SK-N-SH (cell line): Measurements from ENCODE around the gene SCN11A. TPM values are rescaled to one million over a fixed set of nuclear protein-coding genes. Genes with fewer than 3 reads are reported as not detected.

Source experiments
- CTCF ChIA-PET: fragments of 300-600, 350-600 bp; formaldehyde crosslinking; extraction: SDS; loops from one replicate; lab custom pipeline; 2021; lab: Yijun Ruan, JAX
- POLR2A ChIA-PET: fragments of 350-600 bp; sonication (Branson Sonifier 250); formaldehyde crosslinking; extraction: SDS; loops from one replicate; lab custom pipeline; 2020; ENCODE audit warnings: antibody characterized with exemption, inconsistent platforms; lab: Yijun Ruan, JAX
- DNase-seq: peaks from one replicate; pipeline ENCODE4 v3.0.0; 2012
- H2AFZ ChIP-seq: fragments of 200-600 bp; sonication (generic); 2 replicates; pipeline ENCODE4 v1.8.1; 2016; ENCODE audit warnings: antibody characterized with exemption, mild to moderate bottlenecking, low read depth
- H3F3A ChIP-seq: fragments of 200-600 bp; sonication (generic); replicated peaks from 2 replicates; pipeline ENCODE3; 2016; ENCODE audit warnings: antibody characterized with exemption, mild to moderate bottlenecking; ENCODE audit not compliant: insufficient read depth
- H3K27ac ChIP-seq, 2 experiments: fragments of 200-500 bp in 1 of 2; fragments of 200-600 bp in 1 of 2; sonication (Bioruptor generic) in 1 of 2; sonication (generic), shearing (Covaris generic) in 1 of 2; 2 replicates each; pipeline versions ENCODE4 v1.5.1 to v1.6.1; 2014 to 2016; ENCODE audit warnings: low read depth in 2 of 2, inconsistent platforms in 1 of 2, low read length in 1 of 2, mild to moderate bottlenecking in 1 of 2, mixed read lengths in 1 of 2
- H3K27me3 ChIP-seq: fragments of 200-600 bp; sonication (generic), shearing (Covaris generic); 2 replicates; pipeline ENCODE4 v1.6.1; 2016; ENCODE audit warnings: mixed run types; ENCODE audit not compliant: insufficient read depth
- H3K36me3 ChIP-seq, 2 experiments: fragments of 200-500 bp in 1 of 2; fragments of 200-600 bp in 1 of 2; sonication (Bioruptor generic) in 1 of 2; sonication (generic) in 1 of 2; replicated peaks in 1 of 2; 2 replicates each; pipeline versions ENCODE3 to v1.5.1; 2014 to 2016; ENCODE audit warnings: low read length in 1 of 2, mild to moderate bottlenecking in 1 of 2; ENCODE audit not compliant: insufficient read depth in 2 of 2, control insufficient read depth in 1 of 2
- H3K4me1 ChIP-seq, 2 experiments: fragments of 200-500 bp in 1 of 2; fragments of 200-600 bp in 1 of 2; sonication (Bioruptor generic) in 1 of 2; sonication (generic), shearing (Covaris generic) in 1 of 2; 2 replicates each; pipeline versions ENCODE4 v1.5.1 to v1.6.1; 2014 to 2016; ENCODE audit warnings: low read depth in 1 of 2, low read length in 1 of 2, mixed run types in 1 of 2; ENCODE audit not compliant: insufficient read depth in 2 of 2, control insufficient read depth in 1 of 2
- H3K4me2 ChIP-seq: fragments of 200-600 bp; sonication (generic), shearing (Covaris generic); 2 replicates; pipeline ENCODE4 v1.6.1; 2017; ENCODE audit warnings: mixed run types
- H3K4me3 ChIP-seq, 2 experiments: fragments of 200-500 bp in 1 of 2; fragments of 200-600 bp in 1 of 2; sonication (Bioruptor generic) in 1 of 2; sonication (generic), shearing (Covaris generic) in 1 of 2; 2 replicates each; pipeline versions ENCODE4 v1.5.1 to v1.8.1; 2014 to 2016; ENCODE audit warnings: low read depth in 2 of 2, inconsistent platforms in 1 of 2, low read length in 1 of 2, mild to moderate bottlenecking in 1 of 2, mixed read lengths in 1 of 2, moderate library complexity in 1 of 2
- H3K79me2 ChIP-seq: fragments of 200-600 bp; sonication (generic); 2 replicates; pipeline ENCODE4 v1.8.1; 2017; ENCODE audit warnings: mild to moderate bottlenecking; ENCODE audit not compliant: insufficient read depth
- H3K9ac ChIP-seq: fragments of 200-600 bp; sonication (generic); 2 replicates; pipeline ENCODE4 v1.6.1; 2017; ENCODE audit warnings: mixed run types
- H3K9me2 ChIP-seq: fragments of 200-600 bp; sonication (generic); 2 replicates; pipeline ENCODE4 v1.6.1; 2017; ENCODE audit warnings: mixed run types
- H3K9me3 ChIP-seq: fragments of 200-600 bp; sonication (generic); 2 replicates; pipeline ENCODE4 v1.6.1; 2017; ENCODE audit warnings: mixed run types, mild to moderate bottlenecking, moderate library complexity
- H4K20me1 ChIP-seq: fragments of 200-600 bp; sonication (generic); 2 replicates; pipeline ENCODE4 v1.6.1; 2017; ENCODE audit warnings: mild to moderate bottlenecking, mixed run types; ENCODE audit not compliant: insufficient read depth
- CHD2 ChIP-seq: fragments of 150-350 bp; IDR thresholded peaks from 2 replicates; pipeline ENCODE4 v1.6.1; 2018; ENCODE audit warnings: low read length; ENCODE audit not compliant: partially characterized antibody
- ELF1 ChIP-seq: IDR thresholded peaks from 2 replicates; pipeline ENCODE4 v1.4.0; 2012
- EZH2phosphoT487 ChIP-seq: fragments of 200-600 bp; sonication (generic); IDR thresholded peaks from 2 replicates; pipeline ENCODE4 v1.6.1; 2017; ENCODE audit warnings: low read depth, mixed run types, mild to moderate bottlenecking, antibody characterized with exemption, moderate library complexity, borderline replicate concordance
- FOSL2 ChIP-seq: IDR thresholded peaks from 2 replicates; pipeline ENCODE4 v1.4.0; 2012; ENCODE audit warnings: low read depth, mild to moderate bottlenecking, moderate library complexity, borderline replicate concordance
- FOXJ3 ChIP-seq: sonication (generic); formaldehyde crosslinking; IDR thresholded peaks from 2 replicates; pipeline ENCODE4 v1.5.1; 2020; ENCODE audit warnings: mild to moderate bottlenecking, missing genetic modification reagents
- MAX ChIP-seq: IDR thresholded peaks from 2 replicates; pipeline ENCODE4 v1.4.0; 2012; ENCODE audit warnings: low read depth
- MEF2A ChIP-seq: IDR thresholded peaks from 2 replicates; pipeline ENCODE4 v1.4.0; 2012; ENCODE audit warnings: low read depth, borderline replicate concordance
- RFX5 ChIP-seq: IDR thresholded peaks from 2 replicates; pipeline ENCODE4 v1.6.1; 2012; ENCODE audit warnings: mild to moderate bottlenecking, improper control_type of control experiment, low read length
- RXRA ChIP-seq: IDR thresholded peaks from 2 replicates; pipeline ENCODE4 v1.4.0; 2012; ENCODE audit warnings: low read depth, mild to moderate bottlenecking, borderline replicate concordance
- SIN3A ChIP-seq: IDR thresholded peaks from 2 replicates; pipeline ENCODE4 v1.6.1; 2012; ENCODE audit warnings: low read depth, mild to moderate bottlenecking, low read length, moderate library complexity, borderline replicate concordance
- TAF1 ChIP-seq: IDR thresholded peaks from 2 replicates; pipeline ENCODE4 v1.6.1; 2012; ENCODE audit warnings: low read depth, mild to moderate bottlenecking, low read length, moderate library complexity, borderline replicate concordance
- USF1 ChIP-seq: IDR thresholded peaks from 2 replicates; pipeline ENCODE4 v1.4.0; 2012; ENCODE audit warnings: low read depth, borderline replicate concordance
- YY1 ChIP-seq: IDR thresholded peaks from 2 replicates; pipeline ENCODE4 v1.4.0; 2012; ENCODE audit warnings: low read depth, mild to moderate bottlenecking
- WGBS: methylation state at CpG from one replicate; pipeline ENCODE4 v1.1.6; 2017; ENCODE audit warnings: low lambda C conversion rate; 5-methylcytosine and 5-hydroxymethylcytosine counted together
- polyA plus RNA-seq, 3 experiments: library from polyadenylated mRNA; depleted of rRNA; stranded (reverse); fragments of >200 nt; gene quantifications; 2 replicates each; pipeline ENCODE4 v1.2.3, GENCODE V29; 2012

Gene SCN11A
- polyA plus RNA-seq, 1 of the 3 experiments (the other 2 are of a cell fraction), result 0.02 TPM

GRCh38 chr3:39096775-39097174, 45.0 kb upstream of the SCN11A start:
- H4K20me1 ChIP-seq, result peaks cover 13% of the 10 kb centered on the region
- no peak overlapping the region for H3K9ac ChIP-seq
- ChIA-PET CTCF (interaction anchor here (0.7 to 1.5 kb wide), 3 partner anchors 9 to 195 kb away, joined by 3 to 7 read pairs (median 4); no protein-coding TSS in a partner anchor), POLR2A (no interaction called here)
- H3F3A ChIP-seq, result peaks cover 2% of the 10 kb centered on the region
- no peaks in the 10 kb centered on the region for H3K27me3 ChIP-seq
- peaks cover 44 to 81% of the 10 kb centered on the region in 2 experiments for H3K36me3 ChIP-seq
- H3K27ac ChIP-seq, result no peak overlapping the region
- no peak for DNase-seq
- no peaks in the 10 kb centered on the region for H3K9me2 ChIP-seq
- TF ChIP-seq MAX, result no peak
- 0 out of 2 replicates have a peak, but pooled peaks have one; percentile 23 for TF ChIP-seq ELF1
- H3K4me1 ChIP-seq, result no peaks in the 10 kb centered on the region; a peak in 1 of 4 replicates
- H3K4me2 ChIP-seq, result no peak overlapping the region
- peaks cover 6% of the 10 kb centered on the region; the same call in 1 of the 2 replicates for H3K79me2 ChIP-seq
- H3K9me3 ChIP-seq, result no peaks in the 10 kb centered on the region
- no peak overlapping the region for H3K4me3 ChIP-seq
- WGBS, result 61% methylated on average over 3 of the region's 3 CpGs
- no peak overlapping the region for H2AFZ ChIP-seq

GRCh38 chr3:39095778-39096177, 44.0 kb upstream of the SCN11A start:
- H4K20me1 ChIP-seq, result peaks cover 3% of the 10 kb centered on the region
- H3K9me2 ChIP-seq, result no peaks in the 10 kb centered on the region
- ChIA-PET CTCF (interaction anchor here (1.5 kb wide), 2 partner anchors 192 to 196 kb away, joined by 4 to 7 read pairs; no protein-coding TSS in a partner anchor), POLR2A (no interaction called here)
- H3K9ac ChIP-seq, result no peak overlapping the region
- H3K4me1 ChIP-seq, result no peaks in the 10 kb centered on the region; a peak in 1 of 4 replicates
- H3K79me2 ChIP-seq, result peaks cover 2% of the 10 kb centered on the region; the same call in 1 of the 2 replicates
- no peak for DNase-seq
- no peak overlapping the region for H3K4me3 ChIP-seq
- H3K9me3 ChIP-seq, result no peaks in the 10 kb centered on the region
- TF ChIP-seq USF1 (no peak), RXRA (no peak), CHD2 (no peak), FOXJ3 (CRISPR knock-in tag) (no peak), YY1 (no peak), MEF2A (no peak), EZH2phosphoT487 (no peak), RFX5 (no peak), TAF1 (no peak), SIN3A (no peak), FOSL2 (no peak)
- H3F3A ChIP-seq, result no peaks in the 10 kb centered on the region
- 77% methylated on average over 3 of the region's 3 CpGs for whole genome bisulfite sequencing
- no peak overlapping the region for H3K4me2 ChIP-seq
- H3K36me3 ChIP-seq, result peaks cover 53 to 88% of the 10 kb centered on the region in 2 experiments
- H3K27ac ChIP-seq, result no peak overlapping the region
- no peaks in the 10 kb centered on the region for H3K27me3 ChIP-seq
- H2AFZ ChIP-seq, result no peak overlapping the region
